ENCODE results near the gene ERC2. TPM values are rescaled to one million over a fixed set of nuclear protein-coding genes. Genes with fewer than 3 reads are reported as not detected.
A peak's percentile ranks its signal among the peaks of the same experiment; 100 is the strongest.

Gene ERC2
- total and polyA plus RNA-seq, 2 of the 13 experiments (the other 11 are each of a cell fraction or from before 2014, with no cell fraction given) = 0.16 to 0.22 TPM

DNA sequence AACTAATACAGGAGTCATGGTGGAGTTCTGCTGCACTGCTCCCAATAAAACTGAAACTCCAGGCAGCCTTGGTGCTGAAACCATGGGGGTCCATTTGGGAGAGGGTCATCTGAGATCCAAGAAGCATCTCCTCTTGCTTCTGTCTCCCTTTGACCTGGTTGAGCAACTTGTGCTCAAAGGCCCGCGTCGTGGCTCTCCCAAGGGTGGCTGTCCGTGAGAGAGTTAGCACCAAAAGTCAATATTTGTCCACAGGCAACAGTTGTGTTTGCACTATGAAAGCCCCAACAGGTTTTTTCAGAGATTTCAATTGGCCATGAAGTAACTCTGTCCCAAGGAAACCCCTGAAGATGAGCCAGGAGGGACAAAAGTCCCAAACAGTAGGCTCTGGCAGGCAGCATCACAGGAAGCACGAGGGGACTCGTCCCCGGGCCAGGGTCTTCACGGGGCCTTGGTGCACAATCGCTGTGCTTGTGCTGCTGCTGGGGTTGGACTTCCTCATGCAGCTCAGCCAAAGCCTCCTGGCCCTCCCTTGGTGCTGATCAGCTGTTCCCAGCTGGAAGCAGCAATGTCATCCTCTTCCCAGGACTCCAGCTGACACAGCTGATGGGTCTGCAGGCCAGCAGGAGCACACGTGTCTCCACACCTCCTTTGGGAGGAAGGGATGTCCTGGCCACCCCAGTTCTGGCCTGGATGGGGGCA lies 941.8 kb downstream of the ERC2 start (continued):
- no peak for TF ChIP-seq LCORL (IDR thresholded peaks at IDR 0.05)
- TF ChIP-seq LCORL (CRISPR knock-in tag; IDR thresholded peaks at IDR 0.05) = peak; percentile 64; the same call in 1 of the 2 replicates
- 0 out of 2 replicates have a peak, but pooled peaks have one; percentile 37 for TF ChIP-seq TRIM24 (CRISPR knock-in tag; IDR thresholded peaks at IDR 0.05)
- TF ChIP-seq EP300 (IDR thresholded peaks at IDR 0.05; ENCODE audit: low read depth in 2 of 2, low read length in 2 of 2) = 0 out of 4 replicates have a peak, but pooled peaks of 1 of the 2 experiments have one; percentile 15
- no peak for TF ChIP-seq EP300 (CRISPR knock-in tag; IDR thresholded peaks at IDR 0.05; ENCODE audit: borderline replicate concordance)
- no peak for TF ChIP-seq NONO (IDR thresholded peaks at IDR 0.05)
- TF ChIP-seq NONO (CRISPR knock-in tag; conservative IDR thresholded peaks at IDR 0.05) = 0 out of 2 replicates have a peak, but pooled peaks have one; percentile 18
- TF ChIP-seq, protein P1, sequence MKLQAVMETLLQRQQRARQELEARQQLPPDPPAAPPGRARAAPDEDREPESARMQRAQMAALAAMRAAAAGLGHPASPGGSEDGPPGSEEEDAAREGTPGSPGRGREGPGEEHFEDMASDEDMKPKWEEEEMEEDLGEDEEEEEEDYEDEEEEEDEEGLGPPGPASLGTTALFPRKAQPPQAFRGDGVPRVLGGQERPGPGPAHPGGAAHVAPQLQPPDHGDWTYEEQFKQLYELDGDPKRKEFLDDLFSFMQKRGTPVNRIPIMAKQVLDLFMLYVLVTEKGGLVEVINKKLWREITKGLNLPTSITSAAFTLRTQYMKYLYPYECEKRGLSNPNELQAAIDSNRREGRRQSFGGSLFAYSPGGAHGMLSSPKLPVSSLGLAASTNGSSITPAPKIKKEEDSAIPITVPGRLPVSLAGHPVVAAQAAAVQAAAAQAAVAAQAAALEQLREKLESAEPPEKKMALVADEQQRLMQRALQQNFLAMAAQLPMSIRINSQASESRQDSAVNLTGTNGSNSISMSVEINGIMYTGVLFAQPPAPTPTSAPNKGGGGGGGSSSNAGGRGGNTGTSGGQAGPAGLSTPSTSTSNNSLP (IDR thresholded peaks at IDR 0.05; ENCODE audit: low read depth, low read length) = no peak
- no peak for TF ChIP-seq ZNF496 (CRISPR knock-in tag; IDR thresholded peaks at IDR 0.05; ENCODE audit: insufficient replicate concordance)
- peak; percentile 72; the same call in 1 of the 2 replicates for TF ChIP-seq CEBPB (IDR thresholded peaks at IDR 0.05; ENCODE audit: borderline replicate concordance, low read depth, low read length)
- TF ChIP-seq, protein P2, sequence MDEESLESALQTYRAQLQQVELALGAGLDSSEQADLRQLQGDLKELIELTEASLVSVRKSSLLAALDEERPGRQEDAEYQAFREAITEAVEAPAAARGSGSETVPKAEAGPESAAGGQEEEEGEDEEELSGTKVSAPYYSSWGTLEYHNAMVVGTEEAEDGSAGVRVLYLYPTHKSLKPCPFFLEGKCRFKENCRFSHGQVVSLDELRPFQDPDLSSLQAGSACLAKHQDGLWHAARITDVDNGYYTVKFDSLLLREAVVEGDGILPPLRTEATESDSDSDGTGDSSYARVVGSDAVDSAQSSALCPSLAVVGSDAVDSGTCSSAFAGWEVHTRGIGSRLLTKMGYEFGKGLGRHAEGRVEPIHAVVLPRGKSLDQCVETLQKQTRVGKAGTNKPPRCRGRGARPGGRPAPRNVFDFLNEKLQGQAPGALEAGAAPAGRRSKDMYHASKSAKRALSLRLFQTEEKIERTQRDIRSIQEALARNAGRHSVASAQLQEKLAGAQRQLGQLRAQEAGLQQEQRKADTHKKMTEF (CRISPR knock-in tag; IDR thresholded peaks at IDR 0.05) = no peak
- peak; percentile 70 for TF ChIP-seq FOXA3 (CRISPR knock-in tag; IDR thresholded peaks at IDR 0.05)
- peak; percentile 41; the same call in 1 of the 2 replicates for TF ChIP-seq FOXJ3 (CRISPR knock-in tag; IDR thresholded peaks at IDR 0.05; ENCODE audit: borderline replicate concordance)
- TF ChIP-seq, protein P3, sequence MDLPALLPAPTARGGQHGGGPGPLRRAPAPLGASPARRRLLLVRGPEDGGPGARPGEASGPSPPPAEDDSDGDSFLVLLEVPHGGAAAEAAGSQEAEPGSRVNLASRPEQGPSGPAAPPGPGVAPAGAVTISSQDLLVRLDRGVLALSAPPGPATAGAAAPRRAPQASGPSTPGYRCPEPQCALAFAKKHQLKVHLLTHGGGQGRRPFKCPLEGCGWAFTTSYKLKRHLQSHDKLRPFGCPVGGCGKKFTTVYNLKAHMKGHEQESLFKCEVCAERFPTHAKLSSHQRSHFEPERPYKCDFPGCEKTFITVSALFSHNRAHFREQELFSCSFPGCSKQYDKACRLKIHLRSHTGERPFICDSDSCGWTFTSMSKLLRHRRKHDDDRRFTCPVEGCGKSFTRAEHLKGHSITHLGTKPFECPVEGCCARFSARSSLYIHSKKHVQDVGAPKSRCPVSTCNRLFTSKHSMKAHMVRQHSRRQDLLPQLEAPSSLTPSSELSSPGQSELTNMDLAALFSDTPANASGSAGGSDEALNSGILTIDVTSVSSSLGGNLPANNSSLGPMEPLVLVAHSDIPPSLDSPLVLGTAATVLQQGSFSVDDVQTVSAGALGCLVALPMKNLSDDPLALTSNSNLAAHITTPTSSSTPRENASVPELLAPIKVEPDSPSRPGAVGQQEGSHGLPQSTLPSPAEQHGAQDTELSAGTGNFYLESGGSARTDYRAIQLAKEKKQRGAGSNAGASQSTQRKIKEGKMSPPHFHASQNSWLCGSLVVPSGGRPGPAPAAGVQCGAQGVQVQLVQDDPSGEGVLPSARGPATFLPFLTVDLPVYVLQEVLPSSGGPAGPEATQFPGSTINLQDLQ (CRISPR knock-in tag; IDR thresholded peaks at IDR 0.05) = no peak
- TF ChIP-seq, protein P4, sequence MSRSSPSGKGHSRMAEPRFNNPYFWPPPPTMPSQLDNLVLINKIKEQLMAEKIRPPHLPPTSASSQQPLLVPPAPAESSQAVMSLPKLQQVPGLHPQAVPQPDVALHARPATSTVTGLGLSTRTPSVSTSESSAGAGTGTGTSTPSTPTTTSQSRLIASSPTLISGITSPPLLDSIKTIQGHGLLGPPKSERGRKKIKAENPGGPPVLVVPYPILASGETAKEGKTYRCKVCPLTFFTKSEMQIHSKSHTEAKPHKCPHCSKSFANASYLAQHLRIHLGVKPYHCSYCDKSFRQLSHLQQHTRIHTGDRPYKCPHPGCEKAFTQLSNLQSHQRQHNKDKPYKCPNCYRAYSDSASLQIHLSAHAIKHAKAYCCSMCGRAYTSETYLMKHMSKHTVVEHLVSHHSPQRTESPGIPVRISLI (CRISPR knock-in tag; IDR thresholded peaks at IDR 0.05; ENCODE audit: borderline replicate concordance) = peak; percentile 40; the same call in 1 of the 2 replicates
- 0 out of 2 replicates have a peak, but pooled peaks have one; percentile 27 for TF ChIP-seq HNF4G (IDR thresholded peaks at IDR 0.05; ENCODE audit: borderline replicate concordance, low read depth, low read length)
- no peak for TF ChIP-seq HNF4G (CRISPR knock-in tag; IDR thresholded peaks at IDR 0.05; ENCODE audit: borderline replicate concordance, low read depth)
- TF ChIP-seq NR2C2 (CRISPR knock-in tag; IDR thresholded peaks at IDR 0.05; ENCODE audit: borderline replicate concordance) = peak; percentile 22; the same call in 1 of the 2 replicates
- TF ChIP-seq, protein P5, sequence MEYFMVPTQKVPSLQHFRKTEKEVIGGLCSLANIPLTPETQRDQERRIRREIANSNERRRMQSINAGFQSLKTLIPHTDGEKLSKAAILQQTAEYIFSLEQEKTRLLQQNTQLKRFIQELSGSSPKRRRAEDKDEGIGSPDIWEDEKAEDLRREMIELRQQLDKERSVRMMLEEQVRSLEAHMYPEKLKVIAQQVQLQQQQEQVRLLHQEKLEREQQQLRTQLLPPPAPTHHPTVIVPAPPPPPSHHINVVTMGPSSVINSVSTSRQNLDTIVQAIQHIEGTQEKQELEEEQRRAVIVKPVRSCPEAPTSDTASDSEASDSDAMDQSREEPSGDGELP (IDR thresholded peaks at IDR 0.05; ENCODE audit: borderline replicate concordance, low read depth) = peak; percentile 66; the same call in 1 of the 2 replicates
- TF ChIP-seq NR2F1 (CRISPR knock-in tag; IDR thresholded peaks at IDR 0.05) = no peak
- TF ChIP-seq SOX6 (IDR thresholded peaks at IDR 0.05) = no peak
- peak; percentile 53 for TF ChIP-seq SOX6 (CRISPR knock-in tag; IDR thresholded peaks at IDR 0.05)
